Measurements from ENCODE around the gene UBE3A. TPM values are rescaled to one million over a fixed set of nuclear protein-coding genes. Genes with fewer than 3 reads are reported as not detected.

UBE3A gene
- total and polyA plus RNA-seq, 10 of the 15 experiments (the other 5 are each of a cell fraction or from before 2014, with no cell fraction given) = 29.4 to 82.9 (median 58.7) TPM

DNA sequence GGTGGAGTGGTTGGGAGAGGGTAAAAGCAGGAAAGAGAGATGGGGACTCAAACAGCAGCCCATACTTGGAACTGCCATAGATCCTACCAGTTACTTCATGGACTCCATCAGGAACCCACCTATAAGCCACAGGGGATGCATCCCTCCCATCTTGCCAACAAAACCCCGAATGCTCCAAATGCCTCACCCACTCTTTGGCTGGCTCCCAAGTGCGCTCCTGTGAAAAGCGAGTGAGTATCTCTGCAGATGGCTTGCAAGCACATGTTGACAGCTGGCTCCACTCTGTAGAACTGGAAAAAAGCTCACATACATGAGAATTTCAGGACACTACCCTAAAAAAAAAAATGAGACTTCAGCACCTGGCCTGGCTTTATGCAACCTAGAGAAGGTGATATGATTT, 151.0 kb downstream of the UBE3A start:
- no peak for FAIRE-seq
- RAD21 ChIA-PET (ENCODE audit: unreplicated experiment) = no interaction called here
- SMC1A ChIA-PET (ENCODE audit: uncharacterized antibody, unreplicated experiment) = no interaction called here
- TF ChIP-seq, protein P1, sequence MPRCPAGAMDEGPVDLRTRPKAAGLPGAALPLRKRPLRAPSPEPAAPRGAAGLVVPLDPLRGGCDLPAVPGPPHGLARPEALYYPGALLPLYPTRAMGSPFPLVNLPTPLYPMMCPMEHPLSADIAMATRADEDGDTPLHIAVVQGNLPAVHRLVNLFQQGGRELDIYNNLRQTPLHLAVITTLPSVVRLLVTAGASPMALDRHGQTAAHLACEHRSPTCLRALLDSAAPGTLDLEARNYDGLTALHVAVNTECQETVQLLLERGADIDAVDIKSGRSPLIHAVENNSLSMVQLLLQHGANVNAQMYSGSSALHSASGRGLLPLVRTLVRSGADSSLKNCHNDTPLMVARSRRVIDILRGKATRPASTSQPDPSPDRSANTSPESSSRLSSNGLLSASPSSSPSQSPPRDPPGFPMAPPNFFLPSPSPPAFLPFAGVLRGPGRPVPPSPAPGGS (IDR thresholded peaks at IDR 0.05; ENCODE audit: borderline replicate concordance, insufficient read depth, low read depth, low read length, poor library complexity, severe bottlenecking) = no peak
- TF ChIP-seq NRF1 (conservative IDR thresholded peaks at IDR 0.05; ENCODE audit: low read depth, low read length) (no peak), RCOR1 (conservative IDR thresholded peaks at IDR 0.05; ENCODE audit: low read depth, low read length) (no peak), ZBED1 (IDR thresholded peaks at IDR 0.05; ENCODE audit: borderline replicate concordance) (no peak), EED (IDR thresholded peaks at IDR 0.05; ENCODE audit: low read depth) (no peak), SP1 (IDR thresholded peaks at IDR 0.05; ENCODE audit: low read depth, low read length) (no peak), HDGF (IDR thresholded peaks at IDR 0.05) (no peak), STAT3 (IDR thresholded peaks at IDR 0.05; ENCODE audit: low read depth, low read length) (no peak), NR2C1 (IDR thresholded peaks at IDR 0.05) (no peak), CEBPB (IDR thresholded peaks at IDR 0.05; ENCODE audit: borderline replicate concordance in 1 of 2, low read depth in 2 of 2, low read length in 2 of 2) (no peak), HDAC2 (IDR thresholded peaks at IDR 0.05) (no peak), SMAD1 (IDR thresholded peaks at IDR 0.05; ENCODE audit: low read depth, partially characterized antibody) (no peak)
- TF ChIP-seq, protein P2, sequence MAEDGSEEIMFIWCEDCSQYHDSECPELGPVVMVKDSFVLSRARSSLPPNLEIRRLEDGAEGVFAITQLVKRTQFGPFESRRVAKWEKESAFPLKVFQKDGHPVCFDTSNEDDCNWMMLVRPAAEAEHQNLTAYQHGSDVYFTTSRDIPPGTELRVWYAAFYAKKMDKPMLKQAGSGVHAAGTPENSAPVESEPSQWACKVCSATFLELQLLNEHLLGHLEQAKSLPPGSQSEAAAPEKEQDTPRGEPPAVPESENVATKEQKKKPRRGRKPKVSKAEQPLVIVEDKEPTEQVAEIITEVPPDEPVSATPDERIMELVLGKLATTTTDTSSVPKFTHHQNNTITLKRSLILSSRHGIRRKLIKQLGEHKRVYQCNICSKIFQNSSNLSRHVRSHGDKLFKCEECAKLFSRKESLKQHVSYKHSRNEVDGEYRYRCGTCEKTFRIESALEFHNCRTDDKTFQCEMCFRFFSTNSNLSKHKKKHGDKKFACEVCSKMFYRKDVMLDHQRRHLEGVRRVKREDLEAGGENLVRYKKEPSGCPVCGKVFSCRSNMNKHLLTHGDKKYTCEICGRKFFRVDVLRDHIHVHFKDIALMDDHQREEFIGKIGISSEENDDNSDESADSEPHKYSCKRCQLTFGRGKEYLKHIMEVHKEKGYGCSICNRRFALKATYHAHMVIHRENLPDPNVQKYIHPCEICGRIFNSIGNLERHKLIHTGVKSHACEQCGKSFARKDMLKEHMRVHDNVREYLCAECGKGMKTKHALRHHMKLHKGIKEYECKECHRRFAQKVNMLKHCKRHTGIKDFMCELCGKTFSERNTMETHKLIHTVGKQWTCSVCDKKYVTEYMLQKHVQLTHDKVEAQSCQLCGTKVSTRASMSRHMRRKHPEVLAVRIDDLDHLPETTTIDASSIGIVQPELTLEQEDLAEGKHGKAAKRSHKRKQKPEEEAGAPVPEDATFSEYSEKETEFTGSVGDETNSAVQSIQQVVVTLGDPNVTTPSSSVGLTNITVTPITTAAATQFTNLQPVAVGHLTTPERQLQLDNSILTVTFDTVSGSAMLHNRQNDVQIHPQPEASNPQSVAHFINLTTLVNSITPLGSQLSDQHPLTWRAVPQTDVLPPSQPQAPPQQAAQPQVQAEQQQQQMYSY (CRISPR knock-in tag; IDR thresholded peaks at IDR 0.05) = no peak
- no TSS peak for BruUV-seq (replicated peaks)
- Histone ChIP-seq H3K9ac (ENCODE audit: control insufficient read depth, insufficient read depth, low read length) (no peak overlapping the region), H3K36me3 (ENCODE audit: control insufficient read depth in 2 of 2, insufficient read depth in 2 of 2, low read length in 1 of 2) (no peaks in the 10 kb centered on the region), H3K79me2 (ENCODE audit: control insufficient read depth, insufficient read depth, low read length) (no peaks in the 10 kb centered on the region), H3K4me1 (ENCODE audit: control insufficient read depth, insufficient read depth, low read length) (no peaks in the 10 kb centered on the region), H3K4me3 (no peak overlapping the region), H3K27ac (ENCODE audit: control insufficient read depth, insufficient read depth) (no peak overlapping the region), H3K4me2 (ENCODE audit: control insufficient read depth, insufficient read depth) (no peak overlapping the region), H2AFZ (ENCODE audit: control insufficient read depth, low read depth, low read length) (no peak overlapping the region), H3K9me3 (replicated peaks; ENCODE audit: control insufficient read depth, insufficient read depth, low read length) (no peaks in the 10 kb centered on the region), H3K27me3 (replicated peaks in 1 of 2; ENCODE audit: control insufficient read depth in 2 of 2, insufficient read depth in 2 of 2, low read length in 1 of 2) (no peaks in the 10 kb centered on the region), H4K20me1 (ENCODE audit: control insufficient read depth, insufficient read depth) (no peaks in the 10 kb centered on the region)
- 7% methylated on average over 3 of the region's 3 CpGs for WGBS (ENCODE audit: insufficient coverage, insufficient replicate concordance, low lambda C conversion rate, missing lambda C conversion rate)
- in situ Hi-C loops (cut with MboI) = no loop called here
- POLR2A ChIA-PET = no interaction called here
- no peak for DNase-seq (ENCODE audit: low read depth, low spot score)
- intact Hi-C loops (cut with micrococcal nuclease; ENCODE audit: unreplicated experiment) = no loop called here
- CTCF ChIA-PET = no interaction called here
- ATAC-seq = no peak

Measured in GM12878 (cell line).